DND-41 (cell line): ENCODE measurements around the gene SNX12.

Experiments
- EZH2 ChIP-seq: IDR thresholded peaks from 3 replicates; pipeline ENCODE4 v1.6.1; 2012; ENCODE audit warnings: borderline replicate concordance, low read depth, mild to moderate bottlenecking, moderate library complexity, low read length, inconsistent platforms; ENCODE audit not compliant: severe bottlenecking
- TF ChIP-seq, protein P1 (sequence below): IDR thresholded peaks from 2 replicates; pipeline ENCODE4 v1.5.1; 2012; ENCODE audit warnings: borderline replicate concordance, low read length, moderate library complexity, mild to moderate bottlenecking; ENCODE audit not compliant: poor library complexity, severe bottlenecking; ENCODE audit errors: extremely low read depth

DNA sequence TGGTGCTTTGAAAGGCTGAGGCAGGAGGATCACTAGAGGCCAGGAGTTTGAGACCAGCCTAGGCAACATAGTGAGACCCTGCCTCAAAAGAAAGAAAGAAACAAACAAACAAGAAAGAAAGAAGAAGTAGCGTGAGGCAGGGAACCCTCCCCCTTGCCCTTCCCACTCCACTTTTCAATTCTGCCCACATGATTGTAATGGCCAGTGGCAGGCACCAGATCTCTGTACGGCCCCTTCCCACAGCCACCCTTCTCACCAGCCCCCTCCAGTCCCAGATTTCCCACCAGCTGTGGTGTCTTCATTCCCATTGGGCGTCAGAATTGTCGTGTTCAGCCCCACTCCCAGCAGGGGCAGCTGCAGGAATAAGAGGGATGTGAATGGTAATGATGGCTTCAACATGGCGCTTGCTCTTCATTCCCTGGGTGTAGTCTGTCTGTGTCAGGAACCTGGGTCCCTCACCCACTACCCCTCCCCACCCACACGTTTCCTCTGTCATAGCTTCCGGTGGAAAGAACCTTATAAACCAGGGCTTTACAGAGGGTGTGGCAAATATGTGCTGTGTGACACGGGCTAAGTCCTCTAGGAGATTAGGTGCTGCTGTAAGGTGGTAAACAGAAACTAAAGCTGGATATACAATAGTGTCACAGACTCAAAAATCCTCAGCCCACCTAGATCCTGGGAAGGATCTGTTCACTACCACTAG, 43.2 kb upstream of the SNX12 start, which contains the start of gene IL2RG:
- TF ChIP-seq, protein P1, sequence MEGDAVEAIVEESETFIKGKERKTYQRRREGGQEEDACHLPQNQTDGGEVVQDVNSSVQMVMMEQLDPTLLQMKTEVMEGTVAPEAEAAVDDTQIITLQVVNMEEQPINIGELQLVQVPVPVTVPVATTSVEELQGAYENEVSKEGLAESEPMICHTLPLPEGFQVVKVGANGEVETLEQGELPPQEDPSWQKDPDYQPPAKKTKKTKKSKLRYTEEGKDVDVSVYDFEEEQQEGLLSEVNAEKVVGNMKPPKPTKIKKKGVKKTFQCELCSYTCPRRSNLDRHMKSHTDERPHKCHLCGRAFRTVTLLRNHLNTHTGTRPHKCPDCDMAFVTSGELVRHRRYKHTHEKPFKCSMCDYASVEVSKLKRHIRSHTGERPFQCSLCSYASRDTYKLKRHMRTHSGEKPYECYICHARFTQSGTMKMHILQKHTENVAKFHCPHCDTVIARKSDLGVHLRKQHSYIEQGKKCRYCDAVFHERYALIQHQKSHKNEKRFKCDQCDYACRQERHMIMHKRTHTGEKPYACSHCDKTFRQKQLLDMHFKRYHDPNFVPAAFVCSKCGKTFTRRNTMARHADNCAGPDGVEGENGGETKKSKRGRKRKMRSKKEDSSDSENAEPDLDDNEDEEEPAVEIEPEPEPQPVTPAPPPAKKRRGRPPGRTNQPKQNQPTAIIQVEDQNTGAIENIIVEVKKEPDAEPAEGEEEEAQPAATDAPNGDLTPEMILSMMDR = no peak
- TF ChIP-seq EZH2 = no peak
